Ovary (tissue), 3 donors: ENCODE data around the gene MESD.

Experiments used
- CTCF ChIP-seq, 3 donors: fragments of 450-650 bp in 2 of 3; fragments of 200-600 bp in 1 of 3; IDR thresholded peaks; one replicate each; pipeline versions ENCODE4 v1.5.1 to v1.8.0; 2016 to 2022; ENCODE audit warnings: antibody characterized with exemption in 3 of 3, mild to moderate bottlenecking in 1 of 3
- EP300 ChIP-seq: sonication (generic); formaldehyde crosslinking; IDR thresholded peaks from one replicate; pipeline ENCODE4 v1.6.1; 2017; ENCODE audit warnings: antibody characterized with exemption
- POLR2A ChIP-seq: fragments of 450-650 bp; IDR thresholded peaks from one replicate; pipeline ENCODE4 v1.6.1; 2017; ENCODE audit warnings: antibody characterized with exemption, mild to moderate bottlenecking, moderate library complexity
- donor health status: DM: no; HTN: no; CAD: no.

DNA sequence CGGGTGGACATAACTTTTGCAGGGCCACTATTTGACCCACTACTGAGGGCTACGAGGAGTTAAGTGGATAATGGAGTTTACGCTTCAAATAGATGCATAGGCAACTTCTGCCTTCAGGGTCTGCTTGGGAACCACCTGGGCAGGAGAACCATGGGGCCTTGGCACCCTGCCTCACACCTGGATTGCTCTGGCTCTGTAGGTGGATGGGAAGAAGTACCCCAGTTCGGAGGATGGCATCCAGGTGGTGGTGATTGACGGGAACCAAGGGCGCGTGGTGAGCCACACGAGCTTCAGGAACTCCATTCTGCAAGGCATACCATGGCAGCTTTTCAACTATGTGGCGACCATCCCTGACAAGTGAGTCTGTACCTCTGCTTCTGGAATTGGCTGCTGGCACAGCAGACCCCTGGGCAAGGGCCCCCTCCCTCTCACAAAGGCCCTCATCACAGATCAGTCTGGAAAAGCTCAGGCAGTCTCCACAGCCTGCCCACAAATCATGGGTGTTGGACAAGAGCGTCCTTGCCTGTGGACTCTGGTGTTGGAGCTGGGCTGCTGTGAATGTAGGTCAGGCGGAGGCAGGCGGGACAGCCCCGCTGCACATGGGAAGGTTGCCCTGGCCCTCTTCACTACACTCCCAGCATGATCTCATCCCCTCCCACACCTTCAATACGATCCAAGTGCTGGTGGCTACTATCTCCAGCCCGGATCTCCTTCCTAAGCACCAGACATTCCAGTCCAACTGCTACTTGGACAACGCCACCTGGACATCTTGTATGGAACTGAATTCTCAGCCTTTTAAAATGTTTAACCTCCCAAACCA lies 46.7 kb downstream of the MESD start:
- no peak for TF ChIP-seq CTCF (IDR thresholded peaks at IDR 0.05)
- no peak for TF ChIP-seq POLR2A
- TF ChIP-seq EP300 = no peak
